ENCODE results near the gene CDC25B.

The CDC25B gene

GRCh38 chr20:3825526-3825925 is 29.4 kb downstream of the CDC25B start:
- CTCF ChIA-PET = interaction anchor here (0.7 to 1.4 kb wide), 2 partner anchors 30 to 38 kb away, joined by 3 to 4 read pairs; partner anchors contain the start of gene CENPB
- POLR2A ChIA-PET = interaction anchor here (0.6 kb wide), 2 partner anchors 27 to 57 kb away, joined by 3 read pairs; no protein-coding TSS in a partner anchor
- no peak overlapping the region for H3K27ac ChIP-seq (ENCODE audit: extremely low read depth, low read depth, low read length)
- TF ChIP-seq ZNF645 (tag by site-specific recombination; IDR thresholded peaks at IDR 0.05) (no peak), PRDM2 (tag by site-specific recombination; IDR thresholded peaks at IDR 0.05; ENCODE audit: borderline replicate concordance) (no peak), EGR2 (tag by site-specific recombination; IDR thresholded peaks at IDR 0.05; ENCODE audit: low read depth) (peak; percentile 65; the same call in 1 of the 2 replicates), ZBTB17 (tag by site-specific recombination; IDR thresholded peaks at IDR 0.05) (no peak), SCRT2 (tag by site-specific recombination; IDR thresholded peaks at IDR 0.05) (peak; percentile 39; the same call in 1 of the 2 replicates), ZNF140 (tag by site-specific recombination; IDR thresholded peaks at IDR 0.05) (no peak), ZNF37A (tag by site-specific recombination; IDR thresholded peaks at IDR 0.05) (no peak), ZNF555 (tag by site-specific recombination; conservative IDR thresholded peaks at IDR 0.05) (no peak), ATF2 (tag by site-specific recombination; IDR thresholded peaks at IDR 0.05; ENCODE audit: low read depth) (no peak), ZNF561 (tag by site-specific recombination; IDR thresholded peaks at IDR 0.05; ENCODE audit: borderline replicate concordance) (no peak), MEIS1 (CRISPR knock-in tag; IDR thresholded peaks at IDR 0.05; ENCODE audit: borderline replicate concordance) (no peak), OVOL3 (tag by site-specific recombination; IDR thresholded peaks at IDR 0.05) (no peak), ZFHX2 (tag by site-specific recombination; conservative IDR thresholded peaks at IDR 0.05) (0 out of 2 replicates have a peak, but pooled peaks have one; percentile 32), ZNF146 (tag by site-specific recombination; IDR thresholded peaks at IDR 0.05) (no peak), ZBTB26 (tag by site-specific recombination; optimal IDR thresholded peaks at IDR 0.05) (no peak), ZEB2 (tag by site-specific recombination; IDR thresholded peaks at IDR 0.05) (no peak), ZNF184 (tag by site-specific recombination; IDR thresholded peaks at IDR 0.05) (no peak), ZSCAN18 (tag by site-specific recombination; IDR thresholded peaks at IDR 0.05) (no peak), ZNF518A (tag by site-specific recombination; conservative IDR thresholded peaks at IDR 0.05; ENCODE audit: low read depth) (no peak), ZBTB1 (tag by site-specific recombination; IDR thresholded peaks at IDR 0.05) (no peak), ZNF549 (tag by site-specific recombination; IDR thresholded peaks at IDR 0.05) (no peak), ZNF843 (tag by site-specific recombination; IDR thresholded peaks at IDR 0.05) (no peak)

More at GRCh38 chr20:3825526-3825925, 29.4 kb downstream of the CDC25B start:
- Histone ChIP-seq H3K4me3 (ENCODE audit: low read depth, low read length) (no peak overlapping the region), H3K36me3 (ENCODE audit: control insufficient read depth in 2 of 2, insufficient read depth in 1 of 2, low read length in 2 of 2) (peaks cover 9 to 64% of the 10 kb centered on the region in 2 experiments), H3K9me3 (ENCODE audit: control insufficient read depth, insufficient read depth, low read depth, low read length) (no peaks in the 10 kb centered on the region), H3K4me1 (ENCODE audit: control insufficient read depth, insufficient read depth, low read length) (peaks cover 5% of the 10 kb centered on the region; the same call in 1 of the 2 replicates)

Measured in HEK293 (cell line).